Panc1 (cell line): ENCODE data around the gene BICRA. TPM values are rescaled to one million over a fixed set of nuclear protein-coding genes. Genes with fewer than 3 reads are reported as not detected.

ENCODE experiments used
- ATAC-seq: fragments of 200-7000 bp; cut with Tn5 transposase; 2 replicates; pipeline ENCODE4 v1.9.1; 2020; ENCODE audit warnings: mild to moderate bottlenecking, moderate library complexity
- BruUV-seq: library from RNA; stranded (reverse); fragments of 400-500 nt; replicated peaks from 2 replicates; lab custom pipeline; 2021; lab: Mats Ljungman, UMichigan
- CTCF ChIA-PET: fragments of 300-600 bp; sonication (Branson Sonifier 250); formaldehyde crosslinking; loops from one replicate; lab custom pipeline; 2022; ENCODE audit warnings: antibody characterized with exemption; lab: Charles Lee
- POLR2A ChIA-PET: fragments of 300-600 bp; sonication (Branson Sonifier 250); formaldehyde crosslinking; loops from one replicate; lab custom pipeline; 2022; ENCODE audit warnings: antibody characterized with exemption; lab: Charles Lee
- DNase-seq: peaks from one replicate; pipeline ENCODE4 v3.0.0-alpha.2; 2010; ENCODE audit warnings: low read depth, low spot score
- H3K27ac ChIP-seq: 2 replicates; pipeline ENCODE4 v1.5.1; 2011; ENCODE audit warnings: mild to moderate bottlenecking, low read length, inconsistent platforms
- H3K27me3 ChIP-seq: fragments of 200-500 bp; sonication (Bioruptor generic); 2 replicates; pipeline ENCODE4 v1.6.0; 2014; ENCODE audit warnings: low read length, inconsistent platforms; ENCODE audit not compliant: control insufficient read depth, insufficient read depth
- H3K36me3 ChIP-seq: fragments of 200-500 bp; sonication (Bioruptor generic); 2 replicates; pipeline ENCODE4 v1.5.1; 2014; ENCODE audit warnings: inconsistent platforms, mild to moderate bottlenecking, low read length, moderate library complexity; ENCODE audit not compliant: control insufficient read depth, insufficient read depth
- H3K4me1 ChIP-seq: 2 replicates; pipeline ENCODE4 v1.5.1; 2011; ENCODE audit warnings: inconsistent platforms, mild to moderate bottlenecking, low read length, moderate library complexity; ENCODE audit not compliant: control insufficient read depth, insufficient read depth
- H3K4me3 ChIP-seq, 2 experiments: 2 replicates each; pipeline ENCODE4 v1.5.1; 2011 to 2012; ENCODE audit warnings: low read depth in 2 of 2, low read length in 2 of 2, mild to moderate bottlenecking in 2 of 2, inconsistent platforms in 1 of 2, moderate library complexity in 1 of 2
- H3K9me3 ChIP-seq: fragments of 200-500 bp; sonication (Bioruptor generic); 2 replicates; pipeline ENCODE4 v1.5.1; 2014; ENCODE audit warnings: low read depth, mild to moderate bottlenecking, inconsistent platforms, low read length, moderate library complexity; ENCODE audit not compliant: control insufficient read depth, insufficient read depth
- CTCF ChIP-seq: fragments of 450-650 bp; IDR thresholded peaks from 2 replicates; pipeline ENCODE4 v1.5.1; 2017; ENCODE audit warnings: mild to moderate bottlenecking
- POLR2AphosphoS5 ChIP-seq: IDR thresholded peaks from 2 replicates; pipeline ENCODE4 v1.6.1; 2012; ENCODE audit warnings: mild to moderate bottlenecking, low read depth, low read length, moderate library complexity
- REST ChIP-seq, 2 experiments: IDR thresholded peaks; 2 replicates each; pipeline ENCODE4 v1.6.1; 2011 to 2012; ENCODE audit warnings: low read depth in 2 of 2, control low read depth in 1 of 2, low read length in 1 of 2, mild to moderate bottlenecking in 1 of 2, moderate library complexity in 1 of 2; ENCODE audit not compliant: insufficient read depth in 1 of 2
- SIN3A ChIP-seq: IDR thresholded peaks from 2 replicates; pipeline ENCODE4 v1.6.1; 2012; ENCODE audit warnings: low read depth, mild to moderate bottlenecking, low read length, moderate library complexity, borderline replicate concordance; ENCODE audit not compliant: insufficient read depth
- TCF7L2 ChIP-seq: IDR thresholded peaks from 2 replicates; pipeline ENCODE4 v1.6.1; 2011; ENCODE audit warnings: mild to moderate bottlenecking, low read depth, low read length, inconsistent platforms
- in situ Hi-C: cut with HindIII; loops from 2 replicates; pipeline ENCODE4 v1.10.0; 2016; ENCODE audit warnings: low sequenced_read_pairs, low pct_unique_long_range_greater_than_20kb
- intact Hi-C: fragments of 100-400 bp; cut with micrococcal nuclease; formaldehyde crosslinking; loops from one replicate; pipeline ENCODE4 v1.10.0; 2022; ENCODE audit not compliant: unreplicated experiment
- total RNA-seq: library from RNA; stranded (reverse); gene quantifications from one replicate; pipeline ENCODE4 v1.2.1, GENCODE V29; 2021; ENCODE audit not compliant: unreplicated experiment

Gene BICRA
- total RNA-seq, 1 experiment from 2014 or later, result 13.7 TPM

DNA sequence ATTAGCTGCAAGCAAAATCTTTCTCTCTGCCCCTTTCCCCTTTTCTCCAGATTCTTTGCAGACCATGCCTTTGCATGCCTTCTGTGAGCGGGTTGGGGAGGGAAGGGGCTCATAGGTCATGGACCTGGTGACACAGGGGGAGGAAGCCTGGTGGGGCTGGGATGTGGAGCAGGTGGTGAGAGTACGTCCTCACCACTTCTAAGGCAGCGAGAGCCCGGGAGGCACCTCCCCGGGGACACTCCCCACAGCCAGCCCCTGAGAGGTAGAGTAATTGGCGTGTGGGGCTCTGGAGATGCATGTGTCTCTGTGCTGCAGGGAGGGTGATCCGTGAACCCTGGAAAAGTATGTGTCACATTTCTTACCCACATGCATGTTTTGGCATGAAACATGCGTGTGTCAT is 61.8 kb downstream of the BICRA start:
- in situ Hi-C loops (no loop called here), intact Hi-C loops (no loop called here)

DNA sequence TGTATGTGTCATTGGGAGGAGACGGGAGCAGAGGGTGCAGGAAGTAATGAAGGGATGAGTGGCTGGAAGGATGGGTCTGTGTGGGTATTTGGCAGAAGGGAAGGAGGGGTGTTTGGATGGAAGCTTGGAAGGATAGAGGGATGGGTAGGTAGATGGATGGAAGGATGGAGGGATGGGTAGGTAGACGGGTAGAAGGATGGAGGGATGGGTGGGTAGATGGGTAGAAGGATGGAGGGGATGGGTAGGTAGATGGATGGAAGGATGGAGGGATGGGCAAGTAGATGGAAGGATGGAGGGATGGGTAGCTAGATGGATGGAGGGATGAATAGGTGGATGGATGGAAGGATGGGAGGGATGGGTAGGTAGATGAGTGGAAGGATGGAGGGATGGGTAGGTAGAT is 62.6 kb downstream of the BICRA start:
- ChIA-PET CTCF (no interaction called here), POLR2A (no interaction called here)
- no peak for DNase-seq
- Histone ChIP-seq H3K9me3 (no peaks in the 10 kb centered on the region), H3K4me1 (peaks cover 3% of the 10 kb centered on the region; the same call in 1 of the 2 replicates), H3K4me3 (no peak overlapping the region), H3K27me3 (no peaks in the 10 kb centered on the region), H3K36me3 (no peaks in the 10 kb centered on the region), H3K27ac (no peak overlapping the region)
- TF ChIP-seq TCF7L2, result no peak
- TF ChIP-seq CTCF, result no peak
- no peak for TF ChIP-seq SIN3A
- TF ChIP-seq REST (IDR thresholded peaks at IDR 0.05; ENCODE audit: insufficient read depth in 1 of 2, low read depth in 2 of 2, low read length in 1 of 2), result no peak
- no peak for TF ChIP-seq POLR2AphosphoS5
- intact Hi-C loops, result no loop called here
- ATAC-seq, result no peak
- in situ Hi-C loops, result no loop called here
- no TSS peak for BruUV-seq

More for the DNA sequence above, 61.8 kb downstream of the BICRA start:
- Histone ChIP-seq H3K36me3 (no peaks in the 10 kb centered on the region), H3K4me1 (peaks cover 3% of the 10 kb centered on the region; the same call in 1 of the 2 replicates), H3K27me3 (no peaks in the 10 kb centered on the region), H3K9me3 (no peaks in the 10 kb centered on the region), H3K4me3 (no peak overlapping the region), H3K27ac (no peak overlapping the region)
- DNase-seq, result no peak
- ChIA-PET POLR2A (no interaction called here), CTCF (no interaction called here)
- TF ChIP-seq POLR2AphosphoS5 (no peak), TCF7L2 (no peak), REST (IDR thresholded peaks at IDR 0.05; ENCODE audit: insufficient read depth in 1 of 2, low read depth in 2 of 2, low read length in 1 of 2) (no peak), CTCF (no peak), SIN3A (no peak)
- no peak for ATAC-seq
- no TSS peak for BruUV-seq
